Measurements from ENCODE around the gene SNRNP25.
"Not testable (repeated sequence)": the region's sequence is repeated elsewhere in the genome, so short reads cannot be mapped to it uniquely, and the experiment has no call there.

DNA sequence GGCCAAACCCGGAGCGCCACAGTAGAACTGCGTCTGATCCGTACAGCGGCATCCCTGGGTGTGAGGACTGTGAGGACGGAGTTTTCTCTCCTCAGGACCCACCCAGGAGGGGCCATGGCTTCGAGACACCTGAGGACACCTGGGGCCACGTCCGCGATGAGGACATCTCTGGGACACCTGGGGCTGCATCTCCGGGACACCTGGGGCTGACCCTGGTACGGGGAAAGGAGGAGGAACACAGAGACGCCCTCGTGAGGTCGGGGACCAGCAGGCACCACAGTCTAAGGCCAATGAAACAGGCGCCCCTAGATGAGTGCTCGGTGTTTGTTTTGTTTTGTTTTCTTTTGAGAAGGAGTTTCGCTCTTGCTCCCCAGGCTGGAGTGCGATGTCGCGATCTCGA lies 29.5 kb upstream of the SNRNP25 start:
- TF ChIP-seq, protein P1, sequence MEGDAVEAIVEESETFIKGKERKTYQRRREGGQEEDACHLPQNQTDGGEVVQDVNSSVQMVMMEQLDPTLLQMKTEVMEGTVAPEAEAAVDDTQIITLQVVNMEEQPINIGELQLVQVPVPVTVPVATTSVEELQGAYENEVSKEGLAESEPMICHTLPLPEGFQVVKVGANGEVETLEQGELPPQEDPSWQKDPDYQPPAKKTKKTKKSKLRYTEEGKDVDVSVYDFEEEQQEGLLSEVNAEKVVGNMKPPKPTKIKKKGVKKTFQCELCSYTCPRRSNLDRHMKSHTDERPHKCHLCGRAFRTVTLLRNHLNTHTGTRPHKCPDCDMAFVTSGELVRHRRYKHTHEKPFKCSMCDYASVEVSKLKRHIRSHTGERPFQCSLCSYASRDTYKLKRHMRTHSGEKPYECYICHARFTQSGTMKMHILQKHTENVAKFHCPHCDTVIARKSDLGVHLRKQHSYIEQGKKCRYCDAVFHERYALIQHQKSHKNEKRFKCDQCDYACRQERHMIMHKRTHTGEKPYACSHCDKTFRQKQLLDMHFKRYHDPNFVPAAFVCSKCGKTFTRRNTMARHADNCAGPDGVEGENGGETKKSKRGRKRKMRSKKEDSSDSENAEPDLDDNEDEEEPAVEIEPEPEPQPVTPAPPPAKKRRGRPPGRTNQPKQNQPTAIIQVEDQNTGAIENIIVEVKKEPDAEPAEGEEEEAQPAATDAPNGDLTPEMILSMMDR (IDR thresholded peaks at IDR 0.05; ENCODE audit: borderline replicate concordance, extremely low read depth, low read length, poor library complexity, severe bottlenecking), result not testable (repeated sequence)
- not testable (repeated sequence) for TF ChIP-seq EZH2 (IDR thresholded peaks at IDR 0.05; ENCODE audit: borderline replicate concordance, low read depth, low read length, severe bottlenecking)
